A673 (cell line): ENCODE measurements around the gene HAL.

Experiments used
- CTCF ChIP-seq: fragments of 300-800, 200-600 bp; sonication (generic); conservative IDR thresholded peaks from 2 replicates; pipeline ENCODE4 v1.5.1; 2017; ENCODE audit warnings: low read depth, mild to moderate bottlenecking, antibody characterized with exemption, low read length, moderate library complexity, mixed read lengths
- EZH2 ChIP-seq: fragments of 200-600 bp; sonication (generic); IDR thresholded peaks from 2 replicates; pipeline ENCODE4 v1.6.1; 2017; ENCODE audit warnings: borderline replicate concordance, low read depth, mild to moderate bottlenecking, mixed read lengths, antibody characterized with exemption, low read length; ENCODE audit not compliant: poor library complexity, severe bottlenecking

- TF ChIP-seq CTCF (no peak), EZH2 (no peak)
Observed at GRCh38 chr12:95975491-95975890, 20.7 kb downstream of the HAL start.
